ENCODE measurements around the gene PARD3. TPM values are rescaled to one million over a fixed set of nuclear protein-coding genes. Genes with fewer than 3 reads are reported as not detected.

Gene PARD3
- total RNA-seq, 1 experiment from 2014 or later, result 57.4 TPM

- Histone ChIP-seq H2AFZ (no peak overlapping the region), H3F3A (ENCODE audit: insufficient read depth, low read depth) (no peaks in the 10 kb centered on the region), H3K27ac (no peak overlapping the region), H3K4me2 (no peak overlapping the region), H3K27me3 (ENCODE audit: insufficient read depth, low read depth) (no peaks in the 10 kb centered on the region), H3K9me2 (ENCODE audit: insufficient read depth) (no peaks in the 10 kb centered on the region), H3K79me2 (ENCODE audit: low read depth) (no peaks in the 10 kb centered on the region), H3K4me1 (replicated peaks; ENCODE audit: insufficient read depth) (no peaks in the 10 kb centered on the region), H3K4me3 (no peak overlapping the region), H3K36me3 (ENCODE audit: low read depth) (no peaks in the 10 kb centered on the region), H4K20me1 (ENCODE audit: insufficient read depth) (no peaks in the 10 kb centered on the region), H3K9me3 (ENCODE audit: insufficient read depth, low read depth) (no peaks in the 10 kb centered on the region)
- POLR2A ChIA-PET (ENCODE audit: unreplicated experiment), result interaction anchor here (0.6 kb wide), 1 partner anchor 10 kb away, joined by 3 read pairs; no protein-coding TSS in a partner anchor
- CTCF ChIA-PET, result no interaction called here
- TF ChIP-seq EZH2 (IDR thresholded peaks at IDR 0.05; ENCODE audit: low read depth), result no peak
- TF ChIP-seq CTCF (conservative IDR thresholded peaks at IDR 0.05), result no peak
- intact Hi-C loops (cut with micrococcal nuclease; ENCODE audit: unreplicated experiment), result no loop called here
- DNase-seq, result no peak
- BruUV-seq (replicated peaks), result no TSS peak
Measured at GRCh38 chr10:34161777-34162370, 653.2 kb downstream of the PARD3 start.

GRCh38 chr10:34160595-34160994 is 654.5 kb downstream of the PARD3 start:
- H3K27me3 ChIP-seq (ENCODE audit: insufficient read depth, low read depth), result no peaks in the 10 kb centered on the region
- TF ChIP-seq EZH2 (IDR thresholded peaks at IDR 0.05; ENCODE audit: low read depth), result no peak
- no peak for TF ChIP-seq CTCF (conservative IDR thresholded peaks at IDR 0.05)
- no peaks in the 10 kb centered on the region for H3K4me1 ChIP-seq (replicated peaks; ENCODE audit: insufficient read depth)
- BruUV-seq (replicated peaks), result no TSS peak
- no peaks in the 10 kb centered on the region for H3F3A ChIP-seq (ENCODE audit: insufficient read depth, low read depth)
- H3K36me3 ChIP-seq (ENCODE audit: low read depth), result no peaks in the 10 kb centered on the region
- CTCF ChIA-PET, result no interaction called here
- no peak for DNase-seq
- H3K4me3 ChIP-seq, result no peak overlapping the region
- no peak overlapping the region for H2AFZ ChIP-seq
- intact Hi-C loops (cut with micrococcal nuclease; ENCODE audit: unreplicated experiment), result no loop called here
- no peaks in the 10 kb centered on the region for H4K20me1 ChIP-seq (ENCODE audit: insufficient read depth)
- no peaks in the 10 kb centered on the region for H3K9me3 ChIP-seq (ENCODE audit: insufficient read depth, low read depth)
- no peak overlapping the region for H3K27ac ChIP-seq
- H3K9me2 ChIP-seq (ENCODE audit: insufficient read depth), result no peaks in the 10 kb centered on the region
- no peaks in the 10 kb centered on the region for H3K79me2 ChIP-seq (ENCODE audit: low read depth)
- no peak overlapping the region for H3K4me2 ChIP-seq
- POLR2A ChIA-PET (ENCODE audit: unreplicated experiment), result no interaction called here

- Histone ChIP-seq H3K27ac (no peak overlapping the region), H3F3A (ENCODE audit: insufficient read depth, low read depth) (no peaks in the 10 kb centered on the region), H2AFZ (no peak overlapping the region), H3K27me3 (ENCODE audit: insufficient read depth, low read depth) (no peaks in the 10 kb centered on the region), H4K20me1 (ENCODE audit: insufficient read depth) (no peaks in the 10 kb centered on the region), H3K4me1 (replicated peaks; ENCODE audit: insufficient read depth) (no peaks in the 10 kb centered on the region), H3K79me2 (ENCODE audit: low read depth) (no peaks in the 10 kb centered on the region), H3K36me3 (ENCODE audit: low read depth) (no peaks in the 10 kb centered on the region), H3K4me3 (no peak overlapping the region), H3K9me3 (ENCODE audit: insufficient read depth, low read depth) (no peaks in the 10 kb centered on the region), H3K4me2 (no peak overlapping the region), H3K9me2 (ENCODE audit: insufficient read depth) (no peaks in the 10 kb centered on the region)
- ChIA-PET POLR2A (ENCODE audit: unreplicated experiment) (no interaction called here), CTCF (no interaction called here)
- BruUV-seq (replicated peaks), result no TSS peak
- intact Hi-C loops (cut with micrococcal nuclease; ENCODE audit: unreplicated experiment), result no loop called here
- DNase-seq, result no peak
- TF ChIP-seq CTCF (conservative IDR thresholded peaks at IDR 0.05) (no peak), EZH2 (IDR thresholded peaks at IDR 0.05; ENCODE audit: low read depth) (no peak)
Measured at GRCh38 chr10:34157501-34157900, 657.6 kb downstream of the PARD3 start.
